Measurements from ENCODE around the gene TPD52L1.

The TPD52L1 gene

GRCh38 chr6:125245523-125246264 is 92.1 kb downstream of the TPD52L1 start:
- Histone ChIP-seq H3K36me3 (ENCODE audit: control insufficient read depth in 1 of 2, insufficient read depth in 2 of 2, low read depth in 1 of 2, low read length in 2 of 2) (no peaks in the 10 kb centered on the region), H3K18ac (ENCODE audit: low read depth in 1 of 2, low read length in 2 of 2) (no peak overlapping the region), H3K9ac (ENCODE audit: low read length) (no peak overlapping the region), H2BK12ac (ENCODE audit: low read length in 2 of 2) (no peak overlapping the region), H2AFZ (ENCODE audit: low read depth, low read length) (no peak overlapping the region), H3K79me1 (replicated peaks; ENCODE audit: low read length, poor library complexity, severe bottlenecking) (peaks cover 4% of the 10 kb centered on the region), H3K14ac (ENCODE audit: low read length in 2 of 2) (no peak overlapping the region), H3K27ac (ENCODE audit: low read length, poor library complexity, severe bottlenecking) (no peak overlapping the region), H3K27me3 (ENCODE audit: control insufficient read depth in 1 of 2, insufficient read depth in 1 of 2, low read length in 2 of 2) (no peaks in the 10 kb centered on the region), H2BK15ac (ENCODE audit: low read depth, poor library complexity, severe bottlenecking) (no peak overlapping the region), H3K4me2 (ENCODE audit: low read length, poor library complexity, severe bottlenecking) (no peak overlapping the region), H3K4ac (ENCODE audit: low read depth in 1 of 2, low read length in 2 of 2) (no peak overlapping the region), H4K91ac (ENCODE audit: low read length) (no peak overlapping the region), H3K4me1 (ENCODE audit: control insufficient read depth, insufficient read depth, low read depth, low read length) (peaks cover 3% of the 10 kb centered on the region), H2BK5ac (ENCODE audit: low read depth, low read length, poor library complexity, severe bottlenecking) (no peak overlapping the region), H3K23ac (ENCODE audit: low read length in 2 of 2) (no peak overlapping the region), H2BK120ac (ENCODE audit: low read depth, low read length) (no peak overlapping the region), H3K4me3 (ENCODE audit: insufficient read depth in 1 of 2, low read depth in 1 of 2, low read length in 2 of 2) (no peak overlapping the region), H4K8ac (ENCODE audit: low read length) (no peak overlapping the region), H2AK5ac (ENCODE audit: low read length, severe bottlenecking) (no peak overlapping the region), H3K9me3 (ENCODE audit: control insufficient read depth, low read length) (peaks cover 27% of the 10 kb centered on the region)
- DNase-seq = no peak
- WGBS = 81% methylated on average over 7 of the region's 7 CpGs

DNA sequence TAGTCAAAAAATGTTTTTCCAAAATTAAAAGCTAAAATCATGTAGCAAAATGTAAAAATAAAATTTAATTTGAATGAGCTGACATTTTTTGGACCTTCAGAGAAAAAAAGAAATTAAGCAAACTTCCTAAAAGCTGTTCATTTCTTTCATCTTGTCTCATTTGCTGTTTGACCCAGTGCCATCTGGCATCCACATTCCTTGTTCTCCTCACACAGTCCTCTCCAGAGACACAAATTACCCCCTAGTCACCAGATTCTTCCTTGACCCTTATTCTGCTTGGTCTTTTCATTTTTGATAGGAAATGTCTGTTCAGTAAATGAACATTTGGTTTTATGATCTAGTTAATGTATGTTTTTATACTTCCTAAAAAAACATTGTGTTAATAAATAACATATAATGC is 93.0 kb downstream of the TPD52L1 start:
- no peaks in the 10 kb centered on the region for H3K36me3 ChIP-seq (ENCODE audit: control insufficient read depth in 1 of 2, insufficient read depth in 2 of 2, low read depth in 1 of 2, low read length in 2 of 2)
- no peak overlapping the region for H2BK12ac ChIP-seq (ENCODE audit: low read length in 2 of 2)
- no peak overlapping the region for H2BK15ac ChIP-seq (ENCODE audit: low read depth, poor library complexity, severe bottlenecking)
- H3K4me2 ChIP-seq (ENCODE audit: low read length, poor library complexity, severe bottlenecking) = no peak overlapping the region
- no peak overlapping the region for H3K4me3 ChIP-seq (ENCODE audit: insufficient read depth in 1 of 2, low read depth in 1 of 2, low read length in 2 of 2)
- peaks cover 3% of the 10 kb centered on the region for H3K4me1 ChIP-seq (ENCODE audit: control insufficient read depth, insufficient read depth, low read depth, low read length)
- no peak overlapping the region for H2BK5ac ChIP-seq (ENCODE audit: low read depth, low read length, poor library complexity, severe bottlenecking)
- H3K79me1 ChIP-seq (replicated peaks; ENCODE audit: low read length, poor library complexity, severe bottlenecking) = peaks cover 4% of the 10 kb centered on the region
- H3K9ac ChIP-seq (ENCODE audit: low read length) = no peak overlapping the region
- H3K23ac ChIP-seq (ENCODE audit: low read length in 2 of 2) = no peak overlapping the region
- no peak overlapping the region for H2AFZ ChIP-seq (ENCODE audit: low read depth, low read length)
- no peaks in the 10 kb centered on the region for H3K27me3 ChIP-seq (ENCODE audit: control insufficient read depth in 1 of 2, insufficient read depth in 1 of 2, low read length in 2 of 2)
- no peak overlapping the region for H4K91ac ChIP-seq (ENCODE audit: low read length)
- H3K18ac ChIP-seq (ENCODE audit: low read depth in 1 of 2, low read length in 2 of 2) = no peak overlapping the region
- DNase-seq = no peak
- H3K14ac ChIP-seq (ENCODE audit: low read length in 2 of 2) = no peak overlapping the region
- H3K9me3 ChIP-seq (ENCODE audit: control insufficient read depth, low read length) = peaks cover 21% of the 10 kb centered on the region
- H2AK5ac ChIP-seq (ENCODE audit: low read length, severe bottlenecking) = no peak overlapping the region
- H2BK120ac ChIP-seq (ENCODE audit: low read depth, low read length) = no peak overlapping the region
- H4K8ac ChIP-seq (ENCODE audit: low read length) = no peak overlapping the region
- no peak overlapping the region for H3K27ac ChIP-seq (ENCODE audit: low read length, poor library complexity, severe bottlenecking)
- H3K4ac ChIP-seq (ENCODE audit: low read depth in 1 of 2, low read length in 2 of 2) = no peak overlapping the region

- Histone ChIP-seq H3K14ac (ENCODE audit: low read length in 2 of 2) (no peak overlapping the region), H3K36me3 (ENCODE audit: control insufficient read depth in 1 of 2, insufficient read depth in 2 of 2, low read depth in 1 of 2, low read length in 2 of 2) (no peaks in the 10 kb centered on the region), H3K9ac (ENCODE audit: low read length) (no peak overlapping the region), H3K4me2 (ENCODE audit: low read length, poor library complexity, severe bottlenecking) (no peak overlapping the region), H3K9me3 (ENCODE audit: control insufficient read depth, low read length) (peaks cover 10% of the 10 kb centered on the region), H3K18ac (ENCODE audit: low read depth in 1 of 2, low read length in 2 of 2) (no peak overlapping the region), H2AFZ (ENCODE audit: low read depth, low read length) (no peak overlapping the region), H2AK5ac (ENCODE audit: low read length, severe bottlenecking) (no peak overlapping the region), H3K4me1 (ENCODE audit: control insufficient read depth, insufficient read depth, low read depth, low read length) (peaks cover 6% of the 10 kb centered on the region), H2BK15ac (ENCODE audit: low read depth, poor library complexity, severe bottlenecking) (no peak overlapping the region), H2BK12ac (ENCODE audit: low read length in 2 of 2) (no peak overlapping the region), H3K27ac (ENCODE audit: low read length, poor library complexity, severe bottlenecking) (no peak overlapping the region), H2BK120ac (ENCODE audit: low read depth, low read length) (no peak overlapping the region), H3K4me3 (ENCODE audit: insufficient read depth in 1 of 2, low read depth in 1 of 2, low read length in 2 of 2) (no peak overlapping the region), H4K8ac (ENCODE audit: low read length) (peak overlapping the region; percentile 67), H3K4ac (ENCODE audit: low read depth in 1 of 2, low read length in 2 of 2) (no peak overlapping the region), H2BK5ac (ENCODE audit: low read depth, low read length, poor library complexity, severe bottlenecking) (no peak overlapping the region), H3K27me3 (ENCODE audit: control insufficient read depth in 1 of 2, insufficient read depth in 1 of 2, low read length in 2 of 2) (no peaks in the 10 kb centered on the region), H3K79me1 (replicated peaks; ENCODE audit: low read length, poor library complexity, severe bottlenecking) (peaks cover 4% of the 10 kb centered on the region), H4K91ac (ENCODE audit: low read length) (no peak overlapping the region), H3K23ac (ENCODE audit: low read length in 2 of 2) (no peak overlapping the region)
- DNase-seq = no peak
- WGBS = 96% methylated on average over 6 of the region's 7 CpGs
Measured at GRCh38 chr6:125248136-125248535, 94.6 kb downstream of the TPD52L1 start.

DNA sequence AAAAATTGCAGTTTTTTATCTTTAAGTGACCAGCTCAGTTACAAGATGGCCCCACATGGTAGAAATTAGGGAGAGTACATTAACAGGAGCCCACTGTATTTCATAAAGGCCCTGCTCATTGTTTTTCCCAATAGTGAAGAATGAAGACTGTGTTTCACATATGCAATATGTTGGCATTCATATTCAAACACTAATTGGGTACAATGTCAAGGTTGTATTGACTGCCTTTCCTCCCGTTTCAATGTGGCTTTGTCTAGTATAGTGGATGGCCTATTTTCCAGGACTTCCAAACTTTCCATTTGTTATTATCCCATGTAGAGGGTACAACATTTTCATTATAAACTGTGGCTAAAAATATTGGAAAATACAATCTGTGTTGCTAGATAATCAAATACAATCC is 96.9 kb downstream of the TPD52L1 start:
- DNase-seq = no peak
- Histone ChIP-seq H3K4ac (ENCODE audit: low read depth in 1 of 2, low read length in 2 of 2) (no peak overlapping the region), H3K4me2 (ENCODE audit: low read length, poor library complexity, severe bottlenecking) (no peak overlapping the region), H2BK5ac (ENCODE audit: low read depth, low read length, poor library complexity, severe bottlenecking) (no peak overlapping the region), H3K4me3 (ENCODE audit: insufficient read depth in 1 of 2, low read depth in 1 of 2, low read length in 2 of 2) (no peak overlapping the region), H3K9ac (ENCODE audit: low read length) (no peak overlapping the region), H4K8ac (ENCODE audit: low read length) (no peak overlapping the region), H3K79me1 (replicated peaks; ENCODE audit: low read length, poor library complexity, severe bottlenecking) (peaks cover 1% of the 10 kb centered on the region), H3K27me3 (ENCODE audit: control insufficient read depth in 1 of 2, insufficient read depth in 1 of 2, low read length in 2 of 2) (no peaks in the 10 kb centered on the region), H4K91ac (ENCODE audit: low read length) (no peak overlapping the region), H3K18ac (ENCODE audit: low read depth in 1 of 2, low read length in 2 of 2) (no peak overlapping the region), H3K4me1 (ENCODE audit: control insufficient read depth, insufficient read depth, low read depth, low read length) (peaks cover 6% of the 10 kb centered on the region), H2BK15ac (ENCODE audit: low read depth, poor library complexity, severe bottlenecking) (no peak overlapping the region), H3K27ac (ENCODE audit: low read length, poor library complexity, severe bottlenecking) (no peak overlapping the region), H3K36me3 (ENCODE audit: control insufficient read depth in 1 of 2, insufficient read depth in 2 of 2, low read depth in 1 of 2, low read length in 2 of 2) (no peaks in the 10 kb centered on the region), H3K14ac (ENCODE audit: low read length in 2 of 2) (no peak overlapping the region), H2BK120ac (ENCODE audit: low read depth, low read length) (no peak overlapping the region), H3K23ac (ENCODE audit: low read length in 2 of 2) (no peak overlapping the region), H2AK5ac (ENCODE audit: low read length, severe bottlenecking) (peak overlapping the region; percentile 22), H2AFZ (ENCODE audit: low read depth, low read length) (no peak overlapping the region), H2BK12ac (ENCODE audit: low read length in 2 of 2) (no peak overlapping the region), H3K9me3 (ENCODE audit: control insufficient read depth, low read length) (no peaks in the 10 kb centered on the region)
- WGBS = no CpG with 5 or more reads among the region's 1 CpG

All from mesenchymal stem cell (in vitro differentiated cells and primary cell).